ENCODE measurements around the gene ZNF790.
A peak's percentile ranks its signal among the peaks of the same experiment; 100 is the strongest.
"Not testable (repeated sequence)": the region's sequence is repeated elsewhere in the genome, so short reads cannot be mapped to it uniquely, and the experiment has no call there.

Gene ZNF790

DNA sequence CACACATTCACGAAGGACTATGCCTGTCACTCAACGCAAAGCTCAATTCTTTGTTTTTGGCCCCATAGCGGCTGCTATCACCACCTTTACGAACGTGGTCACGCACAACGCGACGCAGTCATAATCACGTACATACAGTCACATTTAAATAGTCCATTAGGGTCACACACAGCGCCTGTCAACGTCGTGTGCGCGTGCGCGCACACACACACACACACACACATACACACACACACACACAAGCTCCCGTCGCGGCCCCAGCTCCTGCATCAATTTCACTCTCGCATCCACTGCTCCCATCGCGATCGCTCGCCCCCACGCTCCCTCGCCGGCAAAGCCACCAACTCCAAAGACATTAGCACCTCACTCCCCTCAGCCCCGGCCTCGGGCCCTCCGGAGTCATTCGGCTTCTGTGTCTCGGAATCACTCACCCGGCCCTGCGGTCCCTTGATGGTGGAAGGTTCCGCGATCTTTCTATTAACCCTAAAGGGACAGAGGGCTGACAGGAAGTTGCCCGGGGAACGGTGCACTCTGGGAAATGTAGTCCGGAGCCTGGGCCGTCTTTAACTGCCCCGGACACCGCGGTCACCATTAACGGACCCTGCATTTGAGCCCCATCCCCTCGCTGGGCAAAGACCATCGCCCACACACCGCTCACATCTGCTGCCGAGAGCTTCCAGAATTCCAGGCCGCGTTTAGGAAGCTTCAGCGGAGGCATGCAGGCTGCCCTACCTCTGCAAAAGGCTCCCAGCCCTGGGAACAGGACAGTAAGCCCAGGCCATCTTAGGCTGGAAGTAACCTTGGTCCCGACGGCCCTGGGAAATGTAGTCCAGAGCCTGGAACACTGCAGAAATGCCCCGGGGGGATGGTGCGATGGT, at the start of gene ZNF790:
Gene ZNF790 (minus strand): TSS at position 482 of the 878 bp plus-strand sequence. CDS start 12,768 bp downstream, outside the sequence.
- peak; percentile 83 for DNase-seq (ENCODE audit: low read depth)

DNA sequence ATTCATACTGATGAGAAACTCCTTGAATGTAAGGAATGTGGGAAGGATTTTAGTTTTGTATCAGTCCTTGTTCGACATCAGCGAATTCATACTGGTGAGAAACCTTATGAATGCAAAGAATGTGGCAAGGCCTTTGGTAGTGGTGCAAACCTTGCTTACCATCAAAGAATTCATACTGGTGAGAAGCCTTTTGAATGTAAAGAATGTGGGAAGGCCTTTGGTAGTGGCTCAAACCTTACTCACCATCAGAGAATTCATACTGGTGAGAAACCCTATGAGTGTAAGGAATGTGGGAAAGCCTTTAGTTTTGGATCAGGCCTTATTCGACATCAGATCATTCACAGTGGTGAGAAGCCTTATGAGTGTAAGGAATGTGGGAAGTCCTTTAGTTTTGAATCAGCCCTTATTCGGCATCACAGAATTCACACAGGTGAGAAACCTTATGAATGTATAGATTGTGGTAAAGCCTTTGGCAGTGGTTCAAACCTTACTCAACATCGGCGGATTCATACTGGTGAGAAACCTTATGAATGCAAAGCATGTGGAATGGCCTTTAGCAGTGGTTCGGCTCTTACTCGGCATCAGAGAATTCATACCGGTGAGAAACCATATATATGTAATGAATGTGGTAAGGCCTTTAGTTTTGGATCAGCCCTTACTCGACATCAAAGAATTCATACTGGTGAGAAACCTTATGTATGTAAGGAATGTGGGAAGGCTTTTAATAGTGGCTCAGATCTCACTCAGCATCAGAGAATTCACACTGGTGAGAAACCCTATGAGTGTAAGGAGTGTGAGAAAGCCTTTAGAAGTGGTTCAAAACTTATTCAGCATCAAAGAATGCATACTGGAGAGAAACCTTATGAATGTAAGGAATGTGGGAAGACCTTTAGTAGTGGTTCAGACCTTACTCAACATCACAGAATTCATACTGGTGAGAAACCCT, 39.1 kb upstream of the ZNF790 start:
- no peak for DNase-seq (ENCODE audit: low read depth)

DNA sequence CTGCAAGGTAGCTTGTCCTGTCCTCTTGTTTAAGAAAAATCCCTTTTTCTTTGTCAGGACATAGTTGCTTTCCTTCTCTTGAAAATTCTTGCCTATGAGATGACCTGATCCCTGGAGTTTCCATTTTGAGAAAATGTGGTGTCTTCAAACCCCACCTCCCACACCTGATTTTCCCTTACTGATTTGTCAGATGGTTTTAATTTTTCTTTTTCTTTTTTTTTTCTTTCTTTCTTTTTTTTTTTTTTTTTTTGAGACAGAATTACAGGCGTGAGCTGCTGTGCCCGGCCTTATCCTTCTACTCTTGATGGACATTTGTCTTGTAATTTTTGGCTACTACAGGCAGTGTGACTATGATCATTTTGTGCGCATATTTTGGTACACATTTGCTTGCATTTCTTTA, 13.7 kb upstream of the ZNF790 start:
- no peak for DNase-seq (ENCODE audit: low read depth)

GRCh38 chr19:36850559-36851442, 12.6 kb upstream of the ZNF790 start, which contains the start of gene ZNF345:
Gene ZNF345, plus strand, starts transcription at chr19:36850876. Its CDS starts 25,955 bp downstream, at chr19:36876831.
- DNase-seq (ENCODE audit: low read depth) = peak; percentile 87

DNA sequence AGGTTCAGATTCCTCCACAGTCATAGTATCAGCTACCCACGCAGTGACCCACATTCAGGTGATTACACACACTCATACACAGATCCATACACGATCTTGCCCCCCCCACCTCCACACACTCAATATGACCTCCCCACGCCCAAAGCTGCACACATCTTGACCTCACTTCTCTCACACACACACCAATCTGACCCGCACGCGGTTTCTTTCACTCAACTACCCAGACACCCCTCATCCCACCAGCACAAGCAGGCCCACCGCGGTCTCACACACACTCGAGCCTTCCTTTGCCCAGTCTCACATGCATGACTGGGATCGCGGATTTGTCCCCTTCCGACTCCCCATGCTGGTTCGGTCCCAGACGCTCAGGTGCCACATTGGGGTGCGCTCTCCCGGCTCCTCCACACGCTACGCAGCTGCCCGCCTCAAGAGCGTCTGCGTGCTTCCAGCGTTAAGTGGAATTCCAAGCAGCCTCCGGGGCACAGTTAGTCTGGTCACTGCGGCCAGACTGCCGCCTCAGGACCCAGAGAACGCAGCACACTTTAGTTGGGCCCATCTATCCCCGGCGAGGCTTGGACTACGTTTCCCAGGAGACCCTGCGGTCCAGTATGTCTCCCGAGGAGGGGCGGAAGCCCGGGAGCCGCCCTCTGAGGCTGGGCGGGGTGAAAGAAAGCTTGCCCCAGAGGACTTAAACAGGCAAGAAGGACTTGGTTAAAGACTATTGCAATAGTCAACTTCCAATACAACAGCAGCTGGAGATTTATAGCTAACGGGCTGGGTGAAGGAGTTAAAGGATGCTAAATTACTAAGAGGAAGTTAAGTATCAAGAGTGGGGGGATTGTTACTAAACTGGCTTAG, 11.7 kb upstream of the ZNF790 start:
- DNase-seq (ENCODE audit: low read depth) = peak; percentile 83

DNA sequence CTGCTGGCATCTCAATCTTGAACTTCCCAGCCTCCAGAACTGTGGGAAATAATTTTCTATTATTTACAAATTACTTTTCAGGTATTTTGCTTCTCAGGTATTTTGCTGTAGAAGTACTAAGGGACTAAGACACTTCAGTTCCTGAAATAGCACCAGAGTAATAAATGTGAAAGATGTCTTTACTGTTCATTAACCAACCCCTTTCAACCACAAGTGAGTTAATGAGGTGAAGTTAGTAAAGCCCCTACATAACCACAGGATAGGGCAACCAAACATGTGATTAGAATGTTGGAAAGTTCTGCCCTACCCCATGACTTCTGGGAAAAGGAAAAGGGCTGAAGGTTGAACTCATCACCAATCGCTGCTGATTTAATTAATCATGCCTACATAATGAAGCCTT, 9.8 kb upstream of the ZNF790 start:
- DNase-seq (ENCODE audit: low read depth) = no peak

- DNase-seq (ENCODE audit: low read depth) = no peak
These were observed 667 bp upstream of the ZNF790 start for GRCh38 chr19:36838784-36839324.

DNA sequence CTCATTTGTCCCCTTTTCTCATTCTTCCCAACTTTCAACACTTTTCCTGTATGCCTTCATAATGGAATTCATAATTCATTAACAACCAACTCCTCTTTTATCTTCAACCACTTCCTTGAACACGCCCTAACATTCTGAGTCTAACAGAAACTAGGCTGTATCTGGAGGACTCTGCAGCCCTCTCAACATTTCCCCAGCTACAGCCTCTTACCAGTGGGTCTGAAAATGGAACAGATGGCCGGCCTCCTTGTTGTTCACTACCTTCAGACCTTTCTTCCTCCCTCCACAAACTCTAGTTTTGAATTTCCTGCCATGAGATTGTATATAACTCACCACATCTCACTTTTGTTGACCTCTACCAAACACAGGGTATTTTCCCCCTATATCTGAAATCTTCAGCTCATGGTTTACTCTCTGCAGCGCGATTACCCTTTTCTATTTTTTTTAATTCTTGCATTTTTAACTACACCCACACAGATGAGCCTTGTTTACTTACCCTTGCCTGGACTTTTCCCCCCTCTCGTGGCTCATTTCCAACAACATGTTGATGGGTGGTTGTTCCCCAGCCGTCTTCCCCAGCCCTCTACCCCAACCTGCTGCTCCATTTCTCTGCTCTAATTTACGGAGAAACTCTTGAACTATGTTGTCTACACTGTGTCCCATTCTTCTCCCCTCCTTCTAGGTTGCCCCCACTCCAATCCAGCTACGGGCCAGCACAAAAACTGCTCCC, 846 bp downstream of the ZNF790 start:
- DNase-seq (ENCODE audit: low read depth) = no peak

- DNase-seq (ENCODE audit: low read depth) = no peak
These were observed 4.8 kb downstream of the ZNF790 start for GRCh38 chr19:36833430-36833829.

DNA sequence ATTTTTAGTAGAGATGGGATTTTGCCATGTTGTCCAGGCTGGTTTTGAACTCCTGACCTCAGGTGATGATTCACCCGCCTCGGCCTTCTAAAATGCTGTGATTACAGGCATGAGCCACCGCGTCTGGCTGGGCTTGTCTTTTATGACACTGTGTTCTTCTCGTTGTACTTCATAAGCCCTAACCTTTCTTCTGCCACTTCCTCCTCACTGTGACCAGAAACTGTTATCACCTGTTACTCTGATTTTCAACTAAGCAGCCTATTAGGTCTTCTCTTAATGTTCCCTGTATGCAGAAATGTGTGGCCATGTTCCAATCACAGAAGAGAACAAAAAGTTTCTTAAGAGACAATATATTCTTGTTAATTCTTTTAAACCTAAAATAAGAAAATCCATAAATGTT, 16.4 kb downstream of the ZNF790 start:
- no peak for DNase-seq (ENCODE audit: low read depth)

DNA sequence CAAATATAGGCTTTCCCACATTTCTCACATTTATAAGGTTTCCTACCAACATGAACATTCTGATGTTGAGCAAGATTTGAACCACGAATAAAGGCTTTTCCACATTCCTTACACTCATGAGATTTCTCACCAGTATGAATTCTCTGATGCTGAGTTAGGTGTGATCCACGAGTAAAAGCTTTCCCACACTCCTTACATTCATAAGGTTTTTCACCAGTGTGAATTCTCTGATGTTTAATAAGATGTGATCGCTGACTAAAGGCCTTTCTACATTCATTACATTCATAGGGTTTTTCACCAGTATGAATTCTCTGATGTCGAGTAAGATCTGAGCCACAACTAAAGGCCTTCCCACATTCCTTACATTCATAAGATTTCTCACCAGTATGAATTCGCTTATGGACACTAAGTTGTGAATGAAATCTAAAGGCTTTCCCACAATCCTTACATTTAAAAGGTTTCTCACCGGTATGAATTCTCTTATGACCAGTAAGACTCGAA, 19.0 kb downstream of the ZNF790 start:
- no peak for DNase-seq (ENCODE audit: low read depth)

- DNase-seq (ENCODE audit: low read depth) = no peak
These were observed 31.2 kb downstream of the ZNF790 start for GRCh38 chr19:36807029-36807428.

GRCh38 chr19:36805364-36805763, 32.8 kb downstream of the ZNF790 start:
- no peak for DNase-seq (ENCODE audit: low read depth)

GRCh38 chr19:36797786-36798108, 40.4 kb downstream of the ZNF790 start:
- no peak for DNase-seq (ENCODE audit: low read depth)

DNA sequence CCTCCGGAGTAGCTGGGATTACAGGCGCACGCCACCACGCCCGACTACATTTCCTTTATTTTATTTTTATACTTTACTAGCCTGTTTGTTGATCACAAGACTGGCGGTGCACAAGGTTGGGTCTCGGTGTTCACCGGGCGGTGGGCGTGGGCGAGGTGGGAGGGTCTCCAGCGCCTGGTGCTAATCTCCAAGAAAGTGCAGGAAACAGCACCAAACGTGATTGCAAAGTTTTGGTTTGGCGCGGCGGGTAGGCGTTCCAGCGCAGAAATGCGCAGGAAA, 41.5 kb downstream of the ZNF790 start:
- DNase-seq (ENCODE audit: low read depth) = no peak

GRCh38 chr19:36791420-36792141, 46.6 kb downstream of the ZNF790 start:
- DNase-seq (ENCODE audit: low read depth) = not testable (repeated sequence)

- no peak for DNase-seq (ENCODE audit: low read depth)
These were observed 62.4 kb downstream of the ZNF790 start for GRCh38 chr19:36775768-36776167.

DNA sequence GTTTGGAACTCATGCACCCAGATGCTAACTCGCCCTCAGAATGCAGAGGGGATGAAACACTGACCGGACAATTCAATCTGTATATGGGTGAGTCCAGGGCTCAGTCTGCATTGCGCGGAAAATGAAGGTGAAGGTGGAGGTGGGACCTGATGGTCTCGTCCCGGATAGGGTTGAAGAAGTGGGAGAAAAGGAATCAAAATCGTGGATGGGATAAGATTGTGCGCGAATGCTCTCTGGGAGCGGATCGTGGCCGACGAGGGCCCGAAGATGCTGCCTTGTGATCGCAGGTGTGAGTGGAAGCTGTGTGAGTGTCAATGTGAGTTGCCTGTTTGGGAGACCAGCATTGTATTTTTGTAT, 65.0 kb downstream of the ZNF790 start:
- DNase-seq (ENCODE audit: low read depth) = no peak
